T47D (cell line): Measurements from ENCODE around the gene XDH.

Experiments used
- DNase-seq, 2 experiments: peaks; one replicate each; pipeline versions ENCODE4 v3.0.0 to v3.0.0-alpha.2; 2011 to 2012; ENCODE audit warnings: low read depth in 1 of 2, low spot score in 1 of 2
- JUND ChIP-seq: IDR thresholded peaks from 2 replicates; pipeline ENCODE4 v1.6.1; 2012; ENCODE audit warnings: low read depth
- in situ Hi-C: cut with HindIII; loops from 2 replicates; pipeline ENCODE4 v1.10.0; 2016; ENCODE audit warnings: low sequenced_read_pairs, low pct_unique_long_range_greater_than_20kb

Gene XDH

DNA sequence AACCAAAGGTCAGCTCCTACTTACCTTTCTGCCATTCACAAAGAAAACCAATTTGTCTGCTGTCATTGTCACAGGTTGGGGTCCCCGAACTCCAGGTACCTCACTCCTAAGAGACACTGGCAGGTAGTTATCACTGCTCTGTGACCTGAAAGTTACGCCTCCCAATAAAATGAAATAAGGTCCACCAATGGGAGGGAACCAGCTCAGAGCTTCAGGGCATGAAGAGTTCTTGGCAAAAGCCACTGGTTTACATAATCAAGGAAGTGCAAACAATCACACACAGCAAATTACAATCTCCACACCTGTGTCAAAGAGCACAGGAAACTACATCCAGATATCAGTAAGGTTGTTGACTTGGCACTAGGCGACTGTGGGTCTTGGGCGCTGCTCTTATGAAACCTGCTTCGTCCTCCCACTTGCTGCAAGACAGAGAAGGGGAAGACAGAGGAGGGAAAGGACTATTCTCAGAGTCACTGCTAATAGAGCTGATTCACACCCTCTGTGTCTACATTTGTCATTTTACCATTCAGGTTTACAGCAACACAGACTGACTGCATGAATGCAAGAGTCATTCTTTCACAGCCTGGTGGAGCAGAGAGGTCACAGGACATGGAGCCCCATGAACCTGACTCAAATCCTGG, at the start of gene XDH:
XDH (minus strand) TSS at position 142 of the 641 bp plus-strand sequence; CDS start at position 66, 76 bp downstream.
- DNase-seq = peak in 1 of 2 experiments; percentile 27
- in situ Hi-C loops = no loop called here
- TF ChIP-seq JUND = no peak

DNA sequence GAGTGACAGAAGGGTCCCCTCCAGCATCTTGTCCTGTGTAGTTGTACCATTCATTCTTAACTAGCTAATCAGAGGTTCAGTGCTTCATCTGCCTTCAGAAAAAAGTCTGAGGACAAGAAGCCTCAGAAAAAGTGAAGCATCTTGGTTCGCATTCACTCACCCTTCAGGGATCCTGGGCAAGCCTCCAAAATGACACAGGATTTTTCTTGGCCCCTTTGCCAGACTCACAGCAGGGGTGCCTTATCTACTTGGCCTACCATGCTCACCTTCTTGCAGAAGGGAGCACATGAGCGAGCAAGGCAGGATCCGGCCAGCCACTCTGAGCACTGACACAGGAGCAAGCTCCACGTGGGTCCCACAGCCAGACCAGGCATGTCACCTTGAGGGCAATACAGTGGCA, 43.1 kb upstream of the XDH start:
- no peak for TF ChIP-seq JUND
- DNase-seq = no peak
- in situ Hi-C loops = no loop called here

DNA sequence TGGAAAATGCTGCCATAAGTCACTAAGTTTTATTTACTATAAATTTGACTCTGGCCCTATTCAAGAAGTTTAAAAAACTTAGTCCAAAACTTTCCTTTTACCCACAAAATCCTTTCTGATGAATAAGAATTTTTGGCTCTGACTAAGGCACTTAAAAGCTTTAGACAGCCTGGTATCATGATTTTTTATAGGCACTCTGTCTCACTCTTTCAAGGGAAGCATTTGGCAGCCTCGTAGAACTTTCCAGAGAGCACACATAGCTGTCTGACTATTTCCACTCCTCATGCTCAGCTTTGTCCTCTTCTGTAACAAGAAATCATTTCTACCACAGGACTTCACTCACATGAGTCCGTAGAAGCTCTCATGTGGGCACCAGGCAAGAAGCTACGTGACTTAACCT, 32.3 kb upstream of the XDH start:
- in situ Hi-C loops = no loop called here
- no peak for DNase-seq
- TF ChIP-seq JUND = no peak

DNA sequence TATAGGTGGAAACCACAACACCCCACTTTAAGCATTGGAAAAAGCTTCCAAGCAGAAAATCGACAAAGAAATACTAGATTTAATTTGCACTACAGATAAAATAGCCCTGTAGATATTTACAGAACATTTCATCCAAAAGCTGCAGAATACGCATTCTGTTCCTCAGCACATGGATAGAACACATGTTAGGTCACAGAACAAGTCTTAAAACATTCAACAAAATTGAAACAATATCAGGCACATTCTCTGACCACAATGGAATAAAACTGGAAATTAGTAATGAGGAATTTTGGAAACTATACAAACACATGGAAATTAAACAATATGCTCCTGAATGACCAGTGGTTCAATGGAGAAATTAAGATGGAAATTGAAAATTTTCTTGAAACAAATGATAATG, 27.8 kb upstream of the XDH start:
- in situ Hi-C loops = no loop called here
- TF ChIP-seq JUND = no peak
- no peak for DNase-seq

GRCh38 chr2:31440764-31441163, 26.2 kb upstream of the XDH start:
- in situ Hi-C loops = no loop called here
- no peak for TF ChIP-seq JUND
- DNase-seq = no peak

GRCh38 chr2:31434911-31435310, 20.4 kb upstream of the XDH start:
- in situ Hi-C loops = no loop called here
- DNase-seq = no peak

DNA sequence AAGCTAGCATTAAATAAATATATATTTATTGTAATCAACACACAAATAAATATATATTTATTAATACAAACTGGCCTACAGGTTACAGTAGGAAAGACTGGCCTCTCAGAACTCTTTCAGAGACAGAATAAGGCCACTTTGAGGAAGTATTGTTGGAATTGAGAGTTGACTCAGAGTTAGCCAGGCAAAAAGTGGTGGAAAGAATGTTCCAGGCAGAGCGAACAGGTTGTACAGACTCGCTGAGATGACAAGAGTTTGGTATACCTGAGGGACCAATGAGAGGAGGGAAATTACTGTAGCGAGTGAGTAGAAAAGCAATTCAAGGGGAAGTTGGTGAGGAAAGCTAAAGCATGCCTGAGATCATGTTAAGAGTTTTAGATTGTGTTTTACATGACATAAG, 19.0 kb upstream of the XDH start:
- DNase-seq = no peak
- in situ Hi-C loops = no loop called here
- TF ChIP-seq JUND = no peak

More at GRCh38 chr2:31434911-31435310, 20.4 kb upstream of the XDH start:
- TF ChIP-seq JUND = no peak

DNA sequence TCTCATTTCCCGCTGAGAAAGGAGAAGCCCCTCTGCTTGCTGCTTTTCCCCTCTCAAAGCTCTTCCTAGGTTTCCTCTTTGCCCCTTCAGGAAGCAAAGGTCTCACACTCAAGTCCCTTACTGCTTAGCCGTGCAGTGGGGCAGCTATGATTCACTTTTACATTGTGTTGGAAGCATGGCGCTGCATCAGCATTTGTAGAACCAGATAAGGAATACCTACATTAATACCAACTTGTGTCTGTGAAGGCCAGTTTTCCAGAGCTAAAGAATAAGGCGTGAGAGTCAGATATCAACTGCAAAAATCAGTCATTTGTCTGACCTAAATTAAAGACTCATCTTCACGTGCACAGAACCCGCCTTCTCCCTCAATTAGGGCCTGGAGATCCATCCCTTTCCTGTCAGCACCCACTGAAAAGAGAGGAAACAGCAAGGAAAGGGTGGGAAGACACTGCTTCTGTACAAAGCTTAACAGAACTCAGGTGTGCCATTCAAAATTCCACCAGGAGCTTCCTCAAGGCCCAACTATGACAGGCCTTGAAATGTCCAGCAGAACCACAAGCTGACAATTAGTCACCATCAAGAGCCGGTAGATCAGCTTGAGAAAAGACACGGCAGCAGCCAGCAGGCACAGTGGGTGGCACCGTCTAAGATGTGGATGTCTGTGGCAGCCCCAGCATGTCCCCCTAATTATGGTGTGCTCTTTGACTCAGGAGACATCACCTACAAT, 16.1 kb upstream of the XDH start:
- TF ChIP-seq JUND = no peak
- in situ Hi-C loops = no loop called here
- no peak for DNase-seq

- TF ChIP-seq JUND = no peak
- in situ Hi-C loops = no loop called here
- no peak for DNase-seq
These were observed 15.4 kb upstream of the XDH start for GRCh38 chr2:31429759-31430438.

DNA sequence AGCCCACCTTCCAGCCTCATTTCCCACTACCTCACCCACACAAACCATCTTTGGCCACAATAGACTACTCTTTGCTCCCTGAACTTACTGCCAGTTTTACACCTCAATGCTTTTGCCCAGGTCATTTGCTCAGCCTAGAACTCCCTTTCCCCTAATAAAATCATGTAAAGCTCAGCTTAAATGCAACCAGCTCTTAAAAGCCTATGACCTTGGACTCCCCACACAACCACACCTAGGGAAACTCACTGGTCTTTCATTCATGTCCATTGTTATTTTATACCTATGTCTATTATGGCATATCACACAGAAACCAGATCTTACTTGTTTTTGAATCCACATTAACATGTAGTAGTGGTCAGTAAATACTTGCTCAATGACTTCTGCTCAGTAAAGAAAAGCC, 14.5 kb upstream of the XDH start:
- no peak for TF ChIP-seq JUND
- in situ Hi-C loops = no loop called here
- DNase-seq = no peak

- TF ChIP-seq JUND = no peak
- DNase-seq = no peak
- in situ Hi-C loops = no loop called here
These were observed 13.5 kb upstream of the XDH start for GRCh38 chr2:31428001-31428418.

- in situ Hi-C loops = no loop called here
- no peak for DNase-seq
- no peak for TF ChIP-seq JUND
These were observed 11.6 kb upstream of the XDH start for GRCh38 chr2:31426096-31426495.

GRCh38 chr2:31421634-31422033, 7.1 kb upstream of the XDH start:
- in situ Hi-C loops = no loop called here
- DNase-seq = no peak

More at GRCh38 chr2:31421634-31422033, 7.1 kb upstream of the XDH start:
- no peak for TF ChIP-seq JUND
